A549 (cell line): Measurements from ENCODE around the gene IL23A. TPM values are rescaled to one million over a fixed set of nuclear protein-coding genes. Genes with fewer than 3 reads are reported as not detected.

Experiments used
- CBX8 ChIP-seq: fragments of 200-600 bp; sonication (generic); IDR thresholded peaks from 2 replicates; pipeline ENCODE4 v1.6.1; 2016
- CEBPB ChIP-seq, 2 experiments: fragments of >200 bp in 1 of 2; sonication (Bioruptor Twin) in 1 of 2; formaldehyde crosslinking in 1 of 2; IDR thresholded peaks; 2 replicates each; pipeline ENCODE4 v1.6.1; 2012 to 2016
- CHD4 ChIP-seq: fragments of 200-600 bp; sonication (generic); IDR thresholded peaks from 2 replicates; pipeline ENCODE4 v1.6.1; 2016; ENCODE audit warnings: antibody characterized with exemption, mild to moderate bottlenecking, borderline replicate concordance
- EHF ChIP-seq: fragments of 250-450 bp; sonication (Bioruptor Pico); IDR thresholded peaks from 2 replicates; pipeline ENCODE4 v1.5.0; 2020; ENCODE audit warnings: mild to moderate bottlenecking
- GATA3 ChIP-seq: IDR thresholded peaks from 2 replicates; pipeline ENCODE4 v1.6.1; 2012; ENCODE audit warnings: borderline replicate concordance
- HEYL ChIP-seq: fragments of 250-450 bp; sonication (Bioruptor Pico); IDR thresholded peaks from 2 replicates; pipeline ENCODE4 v1.8.0; 2021; ENCODE audit warnings: mild to moderate bottlenecking, moderate library complexity
- HOXA7 ChIP-seq: fragments of 250-450 bp; sonication (Bioruptor Pico); IDR thresholded peaks from 2 replicates; pipeline ENCODE4 v1.5.0; 2020; ENCODE audit warnings: mild to moderate bottlenecking, moderate library complexity
- JUNB ChIP-seq: fragments of >200 bp; sonication (Bioruptor Twin); formaldehyde crosslinking; IDR thresholded peaks from 2 replicates; pipeline ENCODE4 v1.6.1; 2016
- KDM5A ChIP-seq: fragments of 200-600 bp; sonication (generic); IDR thresholded peaks from 2 replicates; pipeline ENCODE4 v1.6.1; 2016; ENCODE audit warnings: antibody characterized with exemption, mild to moderate bottlenecking
- MAFK ChIP-seq: fragments of 450-650 bp; IDR thresholded peaks from 2 replicates; pipeline ENCODE4 v1.6.1; 2014; ENCODE audit not compliant: partially characterized antibody
- MAZ ChIP-seq: fragments of 150-350 bp; IDR thresholded peaks from 2 replicates; pipeline ENCODE4 v1.6.1; 2014; ENCODE audit warnings: antibody characterized with exemption, low read depth, low read length, borderline replicate concordance
- MYC ChIP-seq: IDR thresholded peaks from 2 replicates; pipeline ENCODE4 v1.6.1; 2012; ENCODE audit warnings: mild to moderate bottlenecking, inconsistent platforms, low read length, improper control_type of control experiment, borderline replicate concordance
- NFE2L2 ChIP-seq: fragments of 150-350 bp; conservative IDR thresholded peaks from 2 replicates; pipeline ENCODE4 v1.6.1; 2014; ENCODE audit warnings: low read length
- NPAS2 ChIP-seq: fragments of 250-450 bp; sonication (Bioruptor Pico); IDR thresholded peaks from 2 replicates; pipeline ENCODE4 v1.8.0; 2022; ENCODE audit warnings: mild to moderate bottlenecking, moderate library complexity, borderline replicate concordance
- NR3C1 ChIP-seq: fragments of >200 bp; sonication (Bioruptor Twin); formaldehyde crosslinking; IDR thresholded peaks from 3 replicates; pipeline ENCODE4 v1.6.1; 2017
- POLR2A ChIP-seq: IDR thresholded peaks from 2 replicates; pipeline ENCODE4 v1.6.1; 2012; ENCODE audit warnings: mild to moderate bottlenecking, low read length
- RNF2 ChIP-seq: fragments of 200-600 bp; sonication (generic); IDR thresholded peaks from 2 replicates; pipeline ENCODE4 v1.6.1; 2016; ENCODE audit warnings: low read depth, mild to moderate bottlenecking, antibody characterized with exemption, moderate library complexity, borderline replicate concordance
- SMC3 ChIP-seq: fragments of >200 bp; sonication (Bioruptor Twin); formaldehyde crosslinking; IDR thresholded peaks from 3 replicates; pipeline ENCODE4 v1.6.1; 2018; ENCODE audit warnings: inconsistent platforms
- SREBF2 ChIP-seq: fragments of 450-650 bp; IDR thresholded peaks from 2 replicates; pipeline ENCODE4 v1.6.1; 2014; ENCODE audit warnings: mild to moderate bottlenecking, moderate library complexity
- ZC3H11A ChIP-seq: fragments of 450-650 bp; IDR thresholded peaks from 2 replicates; pipeline ENCODE4 v1.6.1; 2014; ENCODE audit warnings: antibody characterized with exemption, mild to moderate bottlenecking
- ZFP36 ChIP-seq: fragments of 450-650 bp; IDR thresholded peaks from 2 replicates; pipeline ENCODE4 v1.6.1; 2014; ENCODE audit warnings: borderline replicate concordance; ENCODE audit not compliant: partially characterized antibody
- polyA plus RNA-seq, 4 experiments: library from polyadenylated mRNA; depleted of rRNA in 3 of 4; stranded (reverse); fragments of >200 nt; fragmentation: RNase III in 1 of 4; extraction: RNeasy Plus Mini Kit Qiagen cat#74134 plus additional on column Dnase treatment in 1 of 4; gene quantifications; 2 replicates in 3 of 4; 3 replicates in 1 of 4; pipeline ENCODE4 v1.2.3, GENCODE V29; 2011 to 2017
- TF ChIP-seq, protein P1 (sequence below): fragments of 450-650 bp; IDR thresholded peaks from 2 replicates; pipeline ENCODE4 v1.6.1; 2014; ENCODE audit warnings: antibody characterized with exemption
- TF ChIP-seq, protein P2 (sequence below): IDR thresholded peaks from 2 replicates; pipeline ENCODE4 v1.6.1; 2012
- TF ChIP-seq, protein P3 (sequence below): IDR thresholded peaks from 2 replicates; pipeline ENCODE4 v1.6.1; 2012
- TF ChIP-seq, protein P4 (sequence below): fragments of >200 bp; sonication (Bioruptor Twin); formaldehyde crosslinking; IDR thresholded peaks from 2 replicates; pipeline ENCODE4 v1.6.1; 2016
- TF ChIP-seq, protein P5 (sequence below): fragments of 200-600 bp; sonication (generic); IDR thresholded peaks from 2 replicates; pipeline ENCODE4 v1.6.1; 2016; ENCODE audit warnings: antibody characterized with exemption, mild to moderate bottlenecking, moderate library complexity

IL23A gene
- polyA plus RNA-seq, 2 of the 4 experiments (the other 2 are of a cell fraction), result 0.21 to 0.31 TPM

DNA sequence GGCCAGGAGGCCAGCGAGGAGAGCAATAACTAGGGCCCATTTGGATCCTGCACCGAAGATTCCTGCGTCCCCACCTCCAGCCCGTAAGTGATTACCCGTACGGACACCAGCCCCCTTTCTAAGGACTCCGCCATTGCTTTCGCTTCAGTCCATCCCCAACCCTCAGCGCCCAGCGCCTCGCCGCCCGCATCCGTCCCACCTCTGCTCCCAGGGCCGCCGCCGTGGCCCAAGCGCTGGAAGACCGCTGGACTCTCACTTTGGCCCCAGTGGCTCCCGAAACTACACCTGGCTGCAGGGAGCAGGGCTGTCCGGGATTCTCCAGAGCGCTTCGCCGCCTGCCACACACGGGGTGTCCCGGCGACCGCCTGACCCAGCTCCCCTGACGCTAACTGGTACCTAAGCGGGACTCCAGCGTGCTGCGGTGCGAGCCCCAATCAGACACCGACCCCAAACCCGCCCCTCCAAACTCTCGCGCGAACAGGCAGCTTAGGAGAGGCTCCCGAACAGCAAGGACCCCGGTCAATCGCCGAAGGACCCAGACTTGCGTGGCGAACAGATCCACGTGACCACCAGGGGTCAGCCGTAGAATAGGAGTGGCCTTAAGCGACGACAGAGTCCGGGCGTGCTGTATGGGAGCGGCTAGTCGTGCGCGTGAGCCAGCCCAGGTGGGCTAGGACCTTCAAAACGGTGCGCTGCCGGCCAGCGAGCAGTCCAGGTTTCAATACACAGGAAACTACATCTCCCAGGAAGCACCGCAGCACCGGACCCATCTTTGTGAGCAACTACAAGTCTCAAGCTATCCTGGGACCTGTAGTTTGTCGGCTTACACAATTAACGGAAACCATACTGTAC is 22.8 kb upstream of the IL23A start, which contains the start of gene CNPY2 (continued):
- TF ChIP-seq, protein P1, sequence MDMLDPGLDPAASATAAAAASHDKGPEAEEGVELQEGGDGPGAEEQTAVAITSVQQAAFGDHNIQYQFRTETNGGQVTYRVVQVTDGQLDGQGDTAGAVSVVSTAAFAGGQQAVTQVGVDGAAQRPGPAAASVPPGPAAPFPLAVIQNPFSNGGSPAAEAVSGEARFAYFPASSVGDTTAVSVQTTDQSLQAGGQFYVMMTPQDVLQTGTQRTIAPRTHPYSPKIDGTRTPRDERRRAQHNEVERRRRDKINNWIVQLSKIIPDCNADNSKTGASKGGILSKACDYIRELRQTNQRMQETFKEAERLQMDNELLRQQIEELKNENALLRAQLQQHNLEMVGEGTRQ, result peak; percentile 91
- TF ChIP-seq POLR2A (peak; percentile 88), HEYL (CRISPR knock-in tag) (no peak), HOXA7 (CRISPR knock-in tag) (no peak), NR3C1 (no peak), ZFP36 (no peak), KDM5A (peak; percentile 45), CEBPB (IDR thresholded peaks at IDR 0.05) (0 out of 4 replicates have a peak, but pooled peaks of 1 of the 2 experiments have one; percentile 40), CHD4 (no peak), MAZ (no peak), NPAS2 (CRISPR knock-in tag) (peak; percentile 79), GATA3 (0 out of 2 replicates have a peak, but pooled peaks have one; percentile 34), SREBF2 (no peak), ZC3H11A (no peak), MYC (peak; percentile 20; the same call in 1 of the 2 replicates), CBX8 (no peak), NFE2L2 (no peak; the same call in 1 of the 2 replicates), MAFK (no peak), RNF2 (no peak), SMC3 (no peak; the same call in 2 of the 3 replicates), EHF (CRISPR knock-in tag) (no peak), JUNB (no peak)
- TF ChIP-seq, protein P2, sequence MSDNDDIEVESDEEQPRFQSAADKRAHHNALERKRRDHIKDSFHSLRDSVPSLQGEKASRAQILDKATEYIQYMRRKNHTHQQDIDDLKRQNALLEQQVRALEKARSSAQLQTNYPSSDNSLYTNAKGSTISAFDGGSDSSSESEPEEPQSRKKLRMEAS, result peak; percentile 93
- TF ChIP-seq, protein P3, sequence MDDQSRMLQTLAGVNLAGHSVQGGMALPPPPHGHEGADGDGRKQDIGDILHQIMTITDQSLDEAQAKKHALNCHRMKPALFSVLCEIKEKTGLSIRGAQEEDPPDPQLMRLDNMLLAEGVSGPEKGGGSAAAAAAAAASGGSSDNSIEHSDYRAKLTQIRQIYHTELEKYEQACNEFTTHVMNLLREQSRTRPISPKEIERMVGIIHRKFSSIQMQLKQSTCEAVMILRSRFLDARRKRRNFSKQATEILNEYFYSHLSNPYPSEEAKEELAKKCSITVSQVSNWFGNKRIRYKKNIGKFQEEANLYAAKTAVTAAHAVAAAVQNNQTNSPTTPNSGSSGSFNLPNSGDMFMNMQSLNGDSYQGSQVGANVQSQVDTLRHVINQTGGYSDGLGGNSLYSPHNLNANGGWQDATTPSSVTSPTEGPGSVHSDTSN, result peak; percentile 43
- TF ChIP-seq, protein P4, sequence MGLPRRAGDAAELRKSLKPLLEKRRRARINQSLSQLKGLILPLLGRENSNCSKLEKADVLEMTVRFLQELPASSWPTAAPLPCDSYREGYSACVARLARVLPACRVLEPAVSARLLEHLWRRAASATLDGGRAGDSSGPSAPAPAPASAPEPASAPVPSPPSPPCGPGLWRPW, result no peak
- TF ChIP-seq, protein P5, sequence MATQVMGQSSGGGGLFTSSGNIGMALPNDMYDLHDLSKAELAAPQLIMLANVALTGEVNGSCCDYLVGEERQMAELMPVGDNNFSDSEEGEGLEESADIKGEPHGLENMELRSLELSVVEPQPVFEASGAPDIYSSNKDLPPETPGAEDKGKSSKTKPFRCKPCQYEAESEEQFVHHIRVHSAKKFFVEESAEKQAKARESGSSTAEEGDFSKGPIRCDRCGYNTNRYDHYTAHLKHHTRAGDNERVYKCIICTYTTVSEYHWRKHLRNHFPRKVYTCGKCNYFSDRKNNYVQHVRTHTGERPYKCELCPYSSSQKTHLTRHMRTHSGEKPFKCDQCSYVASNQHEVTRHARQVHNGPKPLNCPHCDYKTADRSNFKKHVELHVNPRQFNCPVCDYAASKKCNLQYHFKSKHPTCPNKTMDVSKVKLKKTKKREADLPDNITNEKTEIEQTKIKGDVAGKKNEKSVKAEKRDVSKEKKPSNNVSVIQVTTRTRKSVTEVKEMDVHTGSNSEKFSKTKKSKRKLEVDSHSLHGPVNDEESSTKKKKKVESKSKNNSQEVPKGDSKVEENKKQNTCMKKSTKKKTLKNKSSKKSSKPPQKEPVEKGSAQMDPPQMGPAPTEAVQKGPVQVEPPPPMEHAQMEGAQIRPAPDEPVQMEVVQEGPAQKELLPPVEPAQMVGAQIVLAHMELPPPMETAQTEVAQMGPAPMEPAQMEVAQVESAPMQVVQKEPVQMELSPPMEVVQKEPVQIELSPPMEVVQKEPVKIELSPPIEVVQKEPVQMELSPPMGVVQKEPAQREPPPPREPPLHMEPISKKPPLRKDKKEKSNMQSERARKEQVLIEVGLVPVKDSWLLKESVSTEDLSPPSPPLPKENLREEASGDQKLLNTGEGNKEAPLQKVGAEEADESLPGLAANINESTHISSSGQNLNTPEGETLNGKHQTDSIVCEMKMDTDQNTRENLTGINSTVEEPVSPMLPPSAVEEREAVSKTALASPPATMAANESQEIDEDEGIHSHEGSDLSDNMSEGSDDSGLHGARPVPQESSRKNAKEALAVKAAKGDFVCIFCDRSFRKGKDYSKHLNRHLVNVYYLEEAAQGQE, result peak; percentile 88
